Nasal cavity respiratory epithelium epithelial cell of viscerocranial mucosa (primary cell): ENCODE results near the gene CMTM4. TPM values are rescaled to one million over a fixed set of nuclear protein-coding genes. Genes with fewer than 3 reads are reported as not detected.

Source experiments
- total RNA-seq: library from RNA; depleted of rRNA; stranded (reverse); fragments of >200 nt; gene quantifications from 2 replicates; pipeline ENCODE4 v1.2.3, GENCODE V29; 2014

The CMTM4 gene
- total RNA-seq = 86.5 and 91.1 TPM in 2 replicates

GRCh38 chr16:66696669-66697630, at the start of gene CMTM4:
Gene CMTM4, minus strand, starts transcription at chr16:66696743. Its CDS starts 218 bp downstream, at chr16:66696525.

DNA sequence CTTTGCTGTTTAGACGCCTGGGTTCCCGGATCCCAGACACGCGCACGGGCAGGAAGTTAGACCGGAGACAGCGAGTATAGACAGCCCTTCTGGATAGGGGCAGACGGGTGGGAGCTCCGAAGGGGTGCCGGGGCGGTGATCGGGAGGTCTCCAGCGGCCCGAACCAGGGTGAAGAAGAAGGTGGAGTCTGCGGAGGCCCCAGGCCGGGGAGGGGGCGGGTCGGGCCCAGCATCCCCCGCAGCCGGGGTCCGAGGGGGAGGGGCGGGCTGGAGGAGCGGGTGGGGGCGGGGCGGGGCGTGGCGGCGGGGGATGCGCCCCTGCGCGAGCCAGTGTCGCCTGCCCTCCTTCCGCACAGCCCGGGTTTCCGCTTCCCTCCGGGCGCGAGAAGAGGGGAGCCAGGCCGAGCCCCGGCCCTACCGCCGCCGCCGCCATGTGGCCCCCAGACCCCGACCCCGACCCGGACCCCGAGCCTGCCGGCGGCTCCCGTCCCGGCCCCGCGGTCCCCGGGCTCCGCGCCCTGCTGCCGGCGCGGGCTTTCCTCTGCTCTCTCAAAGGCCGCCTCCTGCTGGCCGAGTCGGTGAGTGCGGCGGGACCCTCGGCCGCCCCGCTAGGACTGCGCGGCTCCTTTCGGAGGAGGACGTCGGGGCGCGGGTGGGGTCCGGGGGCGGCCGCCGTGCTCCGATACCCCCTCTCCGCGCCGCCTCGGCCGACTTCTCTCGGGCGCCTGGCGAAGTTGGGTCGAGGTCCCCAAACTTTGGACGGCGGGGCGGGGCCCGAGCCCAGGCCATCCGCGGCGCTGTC, 92.0 kb downstream of the CMTM4 start, which contains the start of gene CMTM3:
Gene CMTM3 (plus strand): TSS at position 329 of the 801 bp plus-strand sequence. CDS start 102 bp downstream, at position 431.

GRCh38 chr16:66578651-66579531, 117.7 kb downstream of the CMTM4 start, which contains the start of gene CMTM2:
Gene CMTM2, plus strand, starts transcription at chr16:66579463. Its CDS starts 145 bp downstream, at chr16:66579608.

DNA sequence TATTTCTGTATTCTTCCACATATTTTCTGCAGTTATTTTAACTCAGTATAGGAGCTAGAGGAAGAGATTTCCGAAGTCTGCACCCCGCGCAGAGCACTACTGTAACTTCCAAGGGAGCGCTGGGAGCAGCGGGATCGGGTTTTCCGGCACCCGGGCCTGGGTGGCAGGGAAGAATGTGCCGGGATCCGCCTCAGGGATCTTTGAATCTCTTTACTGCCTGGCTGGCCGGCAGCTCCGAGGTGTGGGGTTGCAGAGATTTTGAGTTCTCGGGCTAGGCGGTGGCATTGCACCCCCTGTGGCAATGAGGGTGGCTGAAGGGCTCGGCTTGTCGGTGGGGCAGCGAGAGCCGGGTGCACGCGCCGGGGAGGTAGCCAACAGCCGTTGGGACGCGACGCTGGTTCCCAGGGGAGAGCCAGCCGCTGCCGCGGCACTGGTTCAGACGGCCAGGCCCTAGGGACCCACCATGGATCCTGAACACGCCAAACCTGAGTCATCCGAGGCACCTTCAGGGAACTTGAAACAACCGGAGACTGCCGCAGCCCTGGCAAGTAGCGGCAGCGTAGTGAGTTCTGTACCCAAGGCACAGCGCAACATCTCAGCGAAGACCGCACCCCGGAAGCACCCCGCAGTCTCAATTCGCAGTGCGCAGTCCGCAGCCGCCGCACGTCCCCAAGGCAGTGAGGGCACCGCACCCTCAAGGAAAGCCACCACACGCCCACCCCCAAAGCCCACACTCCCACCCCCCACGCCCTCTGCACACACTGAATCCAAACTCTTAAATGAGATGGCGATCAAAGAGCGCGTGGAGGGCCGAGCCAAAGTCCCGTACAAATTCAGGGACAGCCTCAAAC, 130.3 kb downstream of the CMTM4 start, which contains the start of gene CMTM1:
Gene CMTM1 (plus strand): TSS at position 389 of the 851 bp plus-strand sequence. CDS start 75 bp downstream, at position 464.

Other genes with a start within 250 kb of the CMTM4 start
- 16.4 and 36.4 TPM in 2 replicates for gene TK2, start 146.6 kb downstream of the CMTM4 start, total RNA-seq
- gene CKLF, start 144.2 kb downstream of the CMTM4 start, total RNA-seq = 22.4 and 23.6 TPM in 2 replicates
- 0.34 and 0.93 TPM in 2 replicates for gene CMTM1, start 130.3 kb downstream of the CMTM4 start, total RNA-seq
- not detected in 2 replicates for gene CMTM2, start 117.3 kb downstream of the CMTM4 start, total RNA-seq
- 1.4 and 9.4 TPM in 2 replicates for gene CMTM3, start 92.0 kb downstream of the CMTM4 start, total RNA-seq
- 94.0 and 102 TPM in 2 replicates for gene DYNC1LI2, start 54.9 kb upstream of the CMTM4 start, total RNA-seq
- under 0.01 and 0.14 TPM in 2 replicates for gene TERB1, start 104.8 kb upstream of the CMTM4 start, total RNA-seq
- 64.6 and 77.6 TPM in 2 replicates for gene NAE1, start 134.2 kb upstream of the CMTM4 start, total RNA-seq
- not detected in 2 replicates for gene CA7, start 147.7 kb upstream of the CMTM4 start, total RNA-seq
- gene PDP2, start 183.8 kb upstream of the CMTM4 start, total RNA-seq = 13.3 and 17.0 TPM in 2 replicates
- gene CDH16, start 222.1 kb upstream of the CMTM4 start, total RNA-seq = 0.07 and 1.0 TPM in 2 replicates
- gene RRAD, start 228.8 kb upstream of the CMTM4 start, total RNA-seq = 3.1 and 35.2 TPM in 2 replicates
- gene CIAO2B, start 237.7 kb upstream of the CMTM4 start, total RNA-seq = 97.0 and 215 TPM in 2 replicates
- 41.4 and 130 TPM in 2 replicates for gene CES2, start 238.8 kb upstream of the CMTM4 start, total RNA-seq